Measurements from ENCODE around the gene BICC1.

Gene BICC1

GRCh38 chr10:58535311-58535710 lies 22.6 kb downstream of the BICC1 start:
- no peaks in the 10 kb centered on the region for H3K4me1 ChIP-seq (ENCODE audit: control insufficient read depth, insufficient read depth, low read length, poor library complexity, severe bottlenecking)
- no peak overlapping the region for H3K27ac ChIP-seq (ENCODE audit: insufficient read depth, low read length, poor library complexity, severe bottlenecking)
- DNase-seq: no peak
- no peaks in the 10 kb centered on the region for H3K9me3 ChIP-seq (ENCODE audit: control insufficient read depth, low read length)
- H3K27me3 ChIP-seq (replicated peaks; ENCODE audit: control insufficient read depth, insufficient read depth, low read length, poor library complexity, severe bottlenecking): no peaks in the 10 kb centered on the region
- H3K4me3 ChIP-seq (ENCODE audit: insufficient read depth, low read depth, low read length, poor library complexity, severe bottlenecking): no peak overlapping the region
- H3K36me3 ChIP-seq (ENCODE audit: control insufficient read depth, insufficient read depth, low read length): no peaks in the 10 kb centered on the region

DNA sequence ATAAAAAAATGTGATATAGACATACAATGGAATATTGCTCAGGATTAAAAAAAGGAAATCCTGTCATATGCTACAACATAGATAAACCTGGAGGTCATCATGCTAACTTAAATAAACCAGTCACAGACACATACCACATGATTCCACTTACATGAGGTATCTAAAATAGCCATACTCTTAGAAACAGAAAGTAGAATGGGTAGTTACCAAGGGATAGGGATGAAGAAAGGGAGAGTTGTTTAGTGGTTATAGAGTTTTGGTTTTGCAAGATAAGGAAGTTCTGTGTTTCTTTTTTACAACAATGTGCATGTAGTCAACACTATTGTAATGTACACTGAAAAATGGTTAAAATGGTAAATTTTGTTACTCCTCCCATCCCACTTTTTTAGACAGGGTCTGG lies 30.5 kb downstream of the BICC1 start:
- Histone ChIP-seq H3K4me1 (ENCODE audit: control insufficient read depth, insufficient read depth, low read length, poor library complexity, severe bottlenecking) (no peaks in the 10 kb centered on the region), H3K27me3 (replicated peaks; ENCODE audit: control insufficient read depth, insufficient read depth, low read length, poor library complexity, severe bottlenecking) (no peaks in the 10 kb centered on the region), H3K9me3 (ENCODE audit: control insufficient read depth, low read length) (no peaks in the 10 kb centered on the region), H3K4me3 (ENCODE audit: insufficient read depth, low read depth, low read length, poor library complexity, severe bottlenecking) (no peak overlapping the region), H3K36me3 (ENCODE audit: control insufficient read depth, insufficient read depth, low read length) (no peaks in the 10 kb centered on the region), H3K27ac (ENCODE audit: insufficient read depth, low read length, poor library complexity, severe bottlenecking) (no peak overlapping the region)
- no peak for DNase-seq

DNA sequence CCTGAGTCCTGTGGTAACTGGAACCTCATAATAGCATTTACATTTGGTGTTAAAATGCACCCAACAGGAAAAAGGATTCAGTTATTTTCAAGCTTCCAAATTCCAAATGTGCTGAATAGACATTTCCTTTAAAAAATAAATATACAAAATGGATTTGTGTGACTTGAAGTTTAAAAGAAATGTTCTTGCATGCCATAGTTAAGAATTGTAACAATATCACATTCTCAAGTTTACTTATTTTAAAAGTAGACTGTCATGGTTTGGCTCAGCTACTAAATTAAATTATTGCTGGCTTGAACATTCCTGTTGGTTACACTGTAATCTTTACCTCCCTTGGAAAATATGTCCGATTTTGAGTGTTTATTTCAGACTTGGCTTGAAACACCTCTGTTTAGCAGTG lies 31.5 kb downstream of the BICC1 start:
- no peak for DNase-seq
- Histone ChIP-seq H3K27me3 (replicated peaks; ENCODE audit: control insufficient read depth, insufficient read depth, low read length, poor library complexity, severe bottlenecking) (no peaks in the 10 kb centered on the region), H3K4me3 (ENCODE audit: insufficient read depth, low read depth, low read length, poor library complexity, severe bottlenecking) (no peak overlapping the region), H3K9me3 (ENCODE audit: control insufficient read depth, low read length) (no peaks in the 10 kb centered on the region), H3K27ac (ENCODE audit: insufficient read depth, low read length, poor library complexity, severe bottlenecking) (no peak overlapping the region), H3K36me3 (ENCODE audit: control insufficient read depth, insufficient read depth, low read length) (no peaks in the 10 kb centered on the region), H3K4me1 (ENCODE audit: control insufficient read depth, insufficient read depth, low read length, poor library complexity, severe bottlenecking) (no peaks in the 10 kb centered on the region)

DNA sequence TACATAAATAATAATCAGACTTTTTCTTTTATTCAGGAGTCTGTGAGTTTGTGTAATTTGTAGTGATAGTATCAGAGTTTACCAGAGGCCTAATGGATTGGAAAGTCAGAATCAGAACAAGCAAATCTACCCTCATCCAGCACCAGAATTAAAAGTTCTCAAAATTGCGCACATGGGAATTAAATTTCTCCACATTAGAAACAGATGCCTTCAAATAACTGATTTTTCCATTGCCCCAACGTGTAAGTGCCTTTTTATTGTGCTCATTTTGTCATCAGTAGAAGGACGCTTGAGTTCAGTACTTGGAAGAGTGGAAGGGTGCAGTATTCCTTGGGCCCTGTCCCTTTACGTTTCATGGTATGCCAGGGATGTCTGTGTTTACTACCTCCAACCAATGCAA lies 32.8 kb downstream of the BICC1 start:
- H3K27ac ChIP-seq (ENCODE audit: insufficient read depth, low read length, poor library complexity, severe bottlenecking): no peak overlapping the region
- no peak overlapping the region for H3K4me3 ChIP-seq (ENCODE audit: insufficient read depth, low read depth, low read length, poor library complexity, severe bottlenecking)
- H3K4me1 ChIP-seq (ENCODE audit: control insufficient read depth, insufficient read depth, low read length, poor library complexity, severe bottlenecking): no peaks in the 10 kb centered on the region
- H3K27me3 ChIP-seq (replicated peaks; ENCODE audit: control insufficient read depth, insufficient read depth, low read length, poor library complexity, severe bottlenecking): no peaks in the 10 kb centered on the region
- no peaks in the 10 kb centered on the region for H3K9me3 ChIP-seq (ENCODE audit: control insufficient read depth, low read length)
- H3K36me3 ChIP-seq (ENCODE audit: control insufficient read depth, insufficient read depth, low read length): no peaks in the 10 kb centered on the region
- no peak for DNase-seq

- no peak overlapping the region for H3K4me3 ChIP-seq (ENCODE audit: insufficient read depth, low read depth, low read length, poor library complexity, severe bottlenecking)
- H3K4me1 ChIP-seq (ENCODE audit: control insufficient read depth, insufficient read depth, low read length, poor library complexity, severe bottlenecking): no peaks in the 10 kb centered on the region
- H3K9me3 ChIP-seq (ENCODE audit: control insufficient read depth, low read length): no peaks in the 10 kb centered on the region
- no peak for DNase-seq
- no peaks in the 10 kb centered on the region for H3K27me3 ChIP-seq (replicated peaks; ENCODE audit: control insufficient read depth, insufficient read depth, low read length, poor library complexity, severe bottlenecking)
- H3K27ac ChIP-seq (ENCODE audit: insufficient read depth, low read length, poor library complexity, severe bottlenecking): no peak overlapping the region
- H3K36me3 ChIP-seq (ENCODE audit: control insufficient read depth, insufficient read depth, low read length): no peaks in the 10 kb centered on the region
These were observed 33.5 kb downstream of the BICC1 start for GRCh38 chr10:58546137-58546536.

GRCh38 chr10:58546722-58547445 lies 34.2 kb downstream of the BICC1 start:
- Histone ChIP-seq H3K27ac (ENCODE audit: insufficient read depth, low read length, poor library complexity, severe bottlenecking) (no peak overlapping the region), H3K36me3 (ENCODE audit: control insufficient read depth, insufficient read depth, low read length) (no peaks in the 10 kb centered on the region), H3K27me3 (replicated peaks; ENCODE audit: control insufficient read depth, insufficient read depth, low read length, poor library complexity, severe bottlenecking) (no peaks in the 10 kb centered on the region), H3K9me3 (ENCODE audit: control insufficient read depth, low read length) (no peaks in the 10 kb centered on the region), H3K4me3 (ENCODE audit: insufficient read depth, low read depth, low read length, poor library complexity, severe bottlenecking) (no peak overlapping the region), H3K4me1 (ENCODE audit: control insufficient read depth, insufficient read depth, low read length, poor library complexity, severe bottlenecking) (no peaks in the 10 kb centered on the region)
- no peak for DNase-seq

DNA sequence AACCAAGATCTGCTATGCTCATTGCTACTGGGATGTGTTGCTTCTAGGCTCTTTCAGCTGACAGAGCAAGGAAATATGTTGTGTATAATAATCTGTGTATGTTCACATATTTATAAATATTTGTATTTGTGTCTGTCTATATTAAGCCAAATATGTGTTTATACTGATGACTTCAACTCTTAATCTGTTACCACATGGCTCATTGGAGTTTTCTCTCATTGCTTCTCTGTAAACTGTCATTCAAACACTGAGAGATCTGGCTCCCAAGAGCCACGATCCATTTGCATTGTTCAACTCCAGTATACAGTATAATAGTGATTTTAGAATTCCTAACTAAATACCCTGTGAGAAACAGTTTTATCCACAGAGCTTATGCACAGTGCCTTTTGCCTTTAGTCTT lies 35.3 kb downstream of the BICC1 start:
- no peak overlapping the region for H3K27ac ChIP-seq (ENCODE audit: insufficient read depth, low read length, poor library complexity, severe bottlenecking)
- no peaks in the 10 kb centered on the region for H3K9me3 ChIP-seq (ENCODE audit: control insufficient read depth, low read length)
- H3K27me3 ChIP-seq (replicated peaks; ENCODE audit: control insufficient read depth, insufficient read depth, low read length, poor library complexity, severe bottlenecking): no peaks in the 10 kb centered on the region
- H3K4me3 ChIP-seq (ENCODE audit: insufficient read depth, low read depth, low read length, poor library complexity, severe bottlenecking): no peak overlapping the region
- H3K4me1 ChIP-seq (ENCODE audit: control insufficient read depth, insufficient read depth, low read length, poor library complexity, severe bottlenecking): no peaks in the 10 kb centered on the region
- no peak for DNase-seq
- H3K36me3 ChIP-seq (ENCODE audit: control insufficient read depth, insufficient read depth, low read length): no peaks in the 10 kb centered on the region

GRCh38 chr10:58554316-58554715 lies 41.6 kb downstream of the BICC1 start:
- no peak for DNase-seq
- H3K27ac ChIP-seq (ENCODE audit: insufficient read depth, low read length, poor library complexity, severe bottlenecking): no peak overlapping the region

GRCh38 chr10:58555170-58555929 lies 42.7 kb downstream of the BICC1 start:
- no peak for DNase-seq
- Histone ChIP-seq H3K27ac (ENCODE audit: insufficient read depth, low read length, poor library complexity, severe bottlenecking) (no peak overlapping the region), H3K36me3 (ENCODE audit: control insufficient read depth, insufficient read depth, low read length) (no peaks in the 10 kb centered on the region), H3K4me3 (ENCODE audit: insufficient read depth, low read depth, low read length, poor library complexity, severe bottlenecking) (no peak overlapping the region), H3K4me1 (ENCODE audit: control insufficient read depth, insufficient read depth, low read length, poor library complexity, severe bottlenecking) (no peaks in the 10 kb centered on the region), H3K27me3 (replicated peaks; ENCODE audit: control insufficient read depth, insufficient read depth, low read length, poor library complexity, severe bottlenecking) (no peaks in the 10 kb centered on the region), H3K9me3 (ENCODE audit: control insufficient read depth, low read length) (no peaks in the 10 kb centered on the region)

More at GRCh38 chr10:58554316-58554715, 41.6 kb downstream of the BICC1 start:
- Histone ChIP-seq H3K36me3 (ENCODE audit: control insufficient read depth, insufficient read depth, low read length) (no peaks in the 10 kb centered on the region), H3K27me3 (replicated peaks; ENCODE audit: control insufficient read depth, insufficient read depth, low read length, poor library complexity, severe bottlenecking) (no peaks in the 10 kb centered on the region), H3K9me3 (ENCODE audit: control insufficient read depth, low read length) (no peaks in the 10 kb centered on the region), H3K4me1 (ENCODE audit: control insufficient read depth, insufficient read depth, low read length, poor library complexity, severe bottlenecking) (no peaks in the 10 kb centered on the region), H3K4me3 (ENCODE audit: insufficient read depth, low read depth, low read length, poor library complexity, severe bottlenecking) (no peak overlapping the region)

GRCh38 chr10:58555930-58556311 lies 43.2 kb downstream of the BICC1 start:
- Histone ChIP-seq H3K36me3 (ENCODE audit: control insufficient read depth, insufficient read depth, low read length) (no peaks in the 10 kb centered on the region), H3K27ac (ENCODE audit: insufficient read depth, low read length, poor library complexity, severe bottlenecking) (no peak overlapping the region), H3K27me3 (replicated peaks; ENCODE audit: control insufficient read depth, insufficient read depth, low read length, poor library complexity, severe bottlenecking) (no peaks in the 10 kb centered on the region), H3K4me3 (ENCODE audit: insufficient read depth, low read depth, low read length, poor library complexity, severe bottlenecking) (no peak overlapping the region), H3K4me1 (ENCODE audit: control insufficient read depth, insufficient read depth, low read length, poor library complexity, severe bottlenecking) (no peaks in the 10 kb centered on the region), H3K9me3 (ENCODE audit: control insufficient read depth, low read length) (no peaks in the 10 kb centered on the region)
- DNase-seq: no peak
